GM18519 (cell line): ENCODE measurements around the gene LRRC75B.

Source experiments
- ATAC-seq: cut with Tn5 transposase; IDR thresholded peaks from one replicate; pipeline ENCODE4 v1.9.1; 2021; ENCODE audit warnings: mild to moderate bottlenecking, moderate library complexity; ENCODE audit not compliant: unreplicated experiment, low FRiP score

Gene LRRC75B

DNA sequence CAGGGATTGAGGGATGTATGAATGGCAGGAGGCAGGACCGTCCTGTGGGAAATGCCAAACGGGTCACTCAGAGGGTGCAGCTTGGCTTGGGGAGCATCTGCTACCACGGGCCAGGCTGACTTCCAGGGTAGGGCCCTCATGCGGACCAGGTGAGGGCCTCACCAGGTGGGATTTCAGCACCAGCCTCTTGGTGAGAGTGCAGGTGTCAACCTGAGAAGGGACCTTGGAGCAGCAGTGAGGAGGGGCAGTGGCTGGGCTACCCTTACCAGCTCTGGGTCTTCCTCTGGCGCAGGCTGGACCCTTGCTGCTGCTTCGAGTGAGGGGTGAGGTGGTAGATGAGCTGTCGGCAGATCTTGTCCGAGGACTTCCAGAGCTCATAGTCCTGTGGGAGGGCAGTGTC lies 4.9 kb downstream of the LRRC75B start:
- no peak for ATAC-seq

DNA sequence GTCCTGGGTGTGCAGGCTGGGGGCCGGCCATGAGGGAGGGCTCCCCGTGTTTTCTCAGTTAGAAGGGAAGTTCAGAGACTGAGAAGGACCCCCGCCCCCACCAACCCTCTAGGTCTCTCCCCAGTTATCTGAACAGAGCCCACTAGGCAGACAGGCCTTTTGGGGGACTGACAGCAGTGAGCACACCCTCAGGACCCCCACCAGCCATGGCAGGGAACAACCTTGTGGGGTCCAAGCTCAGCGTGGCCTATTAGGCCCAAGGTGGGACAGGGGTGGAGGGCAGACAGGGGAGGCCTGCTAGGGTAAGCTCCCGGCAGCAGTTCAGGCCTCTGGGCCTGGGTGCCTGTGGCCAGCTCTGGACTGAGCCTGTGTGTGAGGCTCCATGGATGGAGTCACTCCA lies 5.6 kb downstream of the LRRC75B start:
- ATAC-seq, result no peak

GRCh38 chr22:24585927-24586546 lies 6.8 kb downstream of the LRRC75B start:
- ATAC-seq, result no peak

- no peak for ATAC-seq
Measured at GRCh38 chr22:24585461-24585860, 7.4 kb downstream of the LRRC75B start.

DNA sequence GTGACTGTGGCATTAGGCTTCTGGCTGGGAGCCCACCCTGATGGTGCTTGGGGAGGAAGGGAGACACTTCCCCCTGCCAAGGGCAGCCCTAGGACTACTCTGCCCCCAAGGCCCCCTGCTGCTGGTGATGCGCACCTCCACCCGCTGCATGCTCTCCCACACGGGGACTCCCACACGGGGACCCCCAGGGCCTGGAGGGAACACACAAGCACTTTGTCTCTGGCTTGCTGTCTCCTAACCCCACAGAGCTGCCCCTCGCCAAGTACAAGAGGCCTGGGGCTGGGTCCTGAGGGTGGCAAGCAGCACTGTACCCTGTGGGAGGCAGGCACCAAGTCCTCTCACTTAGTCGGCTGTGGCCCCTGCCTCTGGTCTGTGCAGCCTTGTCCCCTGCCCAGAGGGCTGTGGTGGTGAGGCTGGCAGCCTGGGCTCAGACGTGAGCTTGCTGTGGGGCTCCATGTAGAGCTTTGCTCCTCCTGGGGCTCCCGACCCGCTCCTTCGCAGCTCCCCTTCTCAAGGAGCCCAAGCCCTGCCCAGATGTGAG lies 7.9 kb downstream of the LRRC75B start:
- no peak for ATAC-seq

DNA sequence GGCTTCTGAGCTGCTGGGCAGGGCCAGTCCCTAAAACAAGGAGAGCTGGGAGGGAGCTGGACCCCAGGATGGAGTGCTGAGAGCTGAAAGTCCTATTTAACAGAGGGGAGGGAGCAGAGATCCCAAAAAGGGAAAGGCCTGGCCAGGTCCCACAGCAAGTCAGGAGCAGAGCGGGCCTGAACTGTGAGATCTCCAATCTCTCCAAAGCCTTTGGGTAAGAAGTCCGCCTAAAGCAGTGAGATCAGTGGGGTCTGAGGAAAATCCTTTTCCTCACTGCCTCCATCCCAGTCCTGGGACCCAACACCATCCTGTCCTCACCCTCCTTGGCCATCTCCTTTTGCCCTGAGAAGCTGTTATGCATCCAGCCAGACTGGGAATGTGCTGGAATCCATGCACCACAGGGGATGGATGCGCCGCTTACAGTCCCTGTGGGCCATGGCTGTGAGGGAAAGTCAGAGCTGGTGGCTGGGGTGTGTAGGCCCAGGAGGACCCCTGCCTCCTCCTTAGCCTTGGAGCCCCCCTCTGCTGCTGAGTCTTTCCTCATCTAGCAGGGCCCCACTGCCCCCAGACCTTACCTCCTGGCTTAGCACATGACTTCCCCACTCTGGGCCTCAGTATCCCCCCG lies 8.6 kb downstream of the LRRC75B start:
- ATAC-seq, result no peak

DNA sequence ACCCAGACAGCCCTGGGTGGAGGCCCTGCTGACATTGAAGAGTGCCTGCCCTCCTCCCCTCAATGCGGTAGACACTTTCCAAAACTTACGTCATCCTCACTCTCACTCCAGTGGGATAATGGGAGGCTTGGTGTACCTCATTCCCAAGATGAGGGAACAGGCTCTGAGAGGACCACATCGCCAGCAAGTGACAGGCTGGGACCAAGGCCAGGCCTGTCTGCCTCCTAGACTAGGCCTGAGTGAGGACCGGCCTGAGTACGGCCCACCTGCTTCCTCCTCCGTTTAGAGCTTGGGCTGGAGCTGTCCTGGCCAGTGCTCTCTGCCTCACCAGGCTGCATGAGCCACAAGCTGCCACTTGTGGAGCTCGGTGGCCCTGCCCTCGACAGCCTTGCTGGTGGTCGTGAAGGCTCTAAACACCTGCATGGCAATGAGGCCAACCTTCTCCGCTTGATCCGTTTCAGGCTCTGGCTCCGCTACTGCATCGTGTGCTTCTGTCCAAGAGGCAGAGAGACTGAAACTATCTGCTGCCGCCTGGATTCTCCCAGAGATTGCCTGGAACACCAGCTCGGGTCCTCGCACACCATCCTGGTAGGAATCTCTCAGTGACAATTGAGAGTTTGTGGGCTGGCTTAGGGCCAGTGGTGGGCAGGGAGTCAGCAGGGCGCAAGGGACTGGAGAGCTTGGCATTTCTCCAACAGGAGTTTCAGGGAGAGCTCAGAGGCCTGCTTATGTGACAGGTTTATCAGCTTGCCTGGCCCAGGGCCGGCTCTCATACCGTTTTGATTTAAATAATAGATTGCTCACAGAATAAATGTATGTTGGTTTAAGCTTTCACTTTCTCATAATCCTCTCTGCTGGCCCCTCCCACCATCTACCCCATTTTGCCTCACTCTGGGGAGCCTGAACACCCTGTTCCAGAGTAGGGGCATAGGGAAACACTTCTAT lies 9.4 kb downstream of the LRRC75B start:
- ATAC-seq, result no peak

DNA sequence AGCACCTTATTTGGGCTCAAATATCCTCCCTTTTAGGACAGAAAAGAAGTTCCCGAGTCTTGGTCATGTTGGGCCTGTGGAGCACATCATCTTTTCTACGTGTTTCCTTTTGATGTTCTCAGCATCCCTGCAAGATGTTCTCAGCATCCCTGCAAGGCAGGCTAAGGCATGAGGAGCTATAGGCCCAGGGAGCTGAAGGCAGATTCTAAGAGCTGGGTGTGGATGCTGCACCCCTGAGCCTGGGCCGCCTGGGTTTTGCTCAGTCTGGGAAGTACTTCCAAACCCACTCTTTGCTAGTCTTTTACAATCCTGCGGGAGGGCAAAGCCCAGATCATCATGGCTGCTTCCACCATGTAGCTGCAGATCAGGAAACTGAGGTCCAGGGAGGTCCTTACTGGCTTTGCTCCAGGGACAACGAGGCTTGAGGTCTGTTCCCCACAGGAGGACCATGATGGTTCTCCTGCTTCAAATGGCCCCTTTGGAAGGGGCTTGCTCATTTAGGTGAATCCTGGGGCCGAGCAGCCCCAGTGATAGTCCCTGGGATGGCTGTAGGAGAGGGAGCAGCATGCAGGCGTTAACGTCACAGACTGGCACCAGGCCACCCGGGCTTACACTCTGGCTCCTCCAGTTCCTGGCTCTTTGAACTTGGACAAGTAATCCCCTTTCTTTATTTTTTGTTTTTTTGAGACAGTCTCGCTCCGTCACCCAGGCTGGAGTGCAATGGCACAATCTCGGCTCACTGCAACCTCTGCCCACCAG lies 10.6 kb downstream of the LRRC75B start:
- ATAC-seq, result no peak

GRCh38 chr22:24580276-24580675 lies 12.6 kb downstream of the LRRC75B start:
- ATAC-seq, result no peak

GRCh38 chr22:24579258-24579601 lies 13.6 kb downstream of the LRRC75B start:
- no peak for ATAC-seq

DNA sequence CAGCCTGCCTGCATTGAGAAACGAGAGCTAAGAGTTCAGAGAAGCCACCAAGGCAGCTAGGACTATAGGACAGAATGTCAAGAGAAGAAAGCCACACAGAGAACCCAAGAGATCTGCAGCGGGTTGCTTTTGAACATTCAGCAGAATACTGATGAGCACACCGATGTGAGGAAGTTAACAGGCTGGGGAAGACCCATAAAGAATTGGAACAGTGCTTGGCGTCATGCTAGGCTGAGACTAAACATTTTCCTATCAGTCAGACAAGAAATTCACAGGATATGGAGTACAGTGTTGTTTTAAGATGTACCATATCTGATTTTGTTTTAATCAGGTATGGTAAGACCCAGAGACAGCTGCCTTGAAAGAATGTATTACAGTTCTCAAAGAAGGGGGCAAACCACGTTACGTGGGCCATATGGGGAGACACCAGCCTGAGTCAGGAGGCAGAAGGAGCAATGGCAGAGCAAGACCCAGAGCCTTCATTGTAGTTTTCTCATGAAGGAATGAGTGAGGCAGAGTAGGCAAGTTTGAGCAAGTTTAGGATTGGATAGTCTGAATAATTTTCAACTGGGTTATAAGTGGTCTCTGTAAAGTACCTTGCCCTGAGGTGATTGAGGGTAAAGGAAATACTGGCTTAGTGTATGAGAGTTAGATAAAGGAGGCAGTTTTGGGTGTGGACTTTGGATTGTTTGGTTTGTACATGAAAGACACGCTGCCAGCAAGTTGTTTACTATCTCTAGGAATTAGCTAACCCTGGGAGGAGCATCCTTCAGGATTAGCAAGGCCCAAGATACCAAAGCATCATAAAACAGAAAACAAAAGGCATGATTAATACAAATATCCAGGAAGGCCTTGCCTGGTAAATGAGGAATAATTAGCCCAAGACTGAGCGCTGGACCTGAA lies 14.3 kb downstream of the LRRC75B start:
- no peak for ATAC-seq

GRCh38 chr22:24576778-24577177 lies 16.1 kb downstream of the LRRC75B start:
- ATAC-seq, result no peak

GRCh38 chr22:24571266-24571665 lies 21.6 kb downstream of the LRRC75B start:
- no peak for ATAC-seq

DNA sequence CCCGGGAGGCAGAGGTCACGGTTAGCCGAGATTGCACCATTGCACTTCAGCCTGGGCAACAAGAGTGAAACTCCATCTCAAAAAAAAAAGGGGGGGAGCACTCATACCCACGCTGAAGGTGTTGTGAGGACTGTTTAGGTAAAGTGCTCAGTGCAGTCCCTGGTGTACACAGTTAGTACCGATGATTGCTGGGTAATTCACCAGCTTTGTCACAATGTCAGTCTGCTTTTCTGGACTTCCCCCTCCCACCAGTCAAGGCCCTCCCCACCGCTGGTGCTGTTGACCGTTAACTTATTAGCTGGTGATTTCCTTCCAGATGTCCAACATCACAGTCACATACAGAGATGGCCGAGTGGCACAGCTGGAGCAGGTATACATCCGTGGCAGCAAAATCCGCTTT lies 25.2 kb downstream of the LRRC75B start:
- ATAC-seq, result no peak

- no peak for ATAC-seq
Measured at GRCh38 chr22:24566899-24567511, 25.9 kb downstream of the LRRC75B start.

- ATAC-seq, result no peak
Measured at GRCh38 chr22:24565077-24565476, 27.8 kb downstream of the LRRC75B start.

DNA sequence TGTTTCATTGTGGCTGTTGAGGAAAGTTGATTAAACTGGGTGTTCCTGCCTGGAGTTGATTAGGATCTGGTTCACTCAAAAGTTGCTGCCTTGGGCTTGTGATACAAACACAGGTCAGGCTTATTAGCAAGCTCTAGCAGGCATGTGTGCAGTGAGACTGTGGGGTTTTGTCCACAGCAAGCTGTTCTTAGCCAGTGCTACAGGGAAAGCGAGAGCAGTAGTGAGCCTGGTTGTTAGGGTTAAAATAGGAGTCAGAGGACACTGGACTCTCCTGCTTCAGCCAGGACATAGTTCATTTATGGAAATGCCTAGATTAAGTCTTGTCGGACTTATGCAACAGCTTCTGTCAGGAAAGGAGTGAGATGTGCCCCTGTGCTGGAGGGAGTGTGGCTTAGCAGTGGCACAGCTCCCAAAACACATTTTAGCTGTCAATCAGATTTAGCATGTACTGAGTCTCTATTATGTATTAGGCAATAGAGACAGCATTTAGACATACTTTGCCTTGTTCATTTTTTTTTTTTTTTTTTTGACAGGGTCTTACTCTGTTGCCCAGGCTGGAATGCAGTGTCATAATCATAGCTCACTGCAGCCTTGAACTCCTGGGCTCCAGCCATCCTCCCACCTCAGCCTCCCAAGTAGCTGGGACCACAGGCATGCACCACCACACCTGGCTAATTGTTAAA lies 28.4 kb downstream of the LRRC75B start:
- ATAC-seq, result no peak

- ATAC-seq, result no peak
Measured at GRCh38 chr22:24563246-24563645, 29.6 kb downstream of the LRRC75B start.

DNA sequence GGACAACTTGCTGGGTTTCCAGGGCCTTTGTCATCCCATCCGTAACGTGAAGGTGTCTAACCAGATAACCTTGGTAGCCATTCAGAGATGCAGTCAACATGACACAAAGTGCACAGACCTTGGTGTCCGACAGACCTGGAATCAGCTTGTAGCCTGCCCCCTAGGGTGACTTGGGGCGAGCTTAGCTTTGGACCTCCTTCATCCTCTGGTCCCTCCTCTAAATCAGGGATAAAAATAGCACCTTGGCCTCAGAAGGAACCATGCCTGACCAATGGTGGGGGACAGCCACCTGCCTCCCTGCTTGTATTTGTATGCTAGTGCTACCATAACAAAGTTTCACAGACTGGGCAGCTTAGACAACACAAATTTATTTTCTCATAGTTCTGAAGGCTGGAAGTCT lies 33.4 kb downstream of the LRRC75B start:
- ATAC-seq, result no peak
